Measurements from ENCODE around the gene CYGB.

The CYGB gene

GRCh38 chr17:76548378-76549214 is 11.1 kb upstream of the CYGB start:
- Mint-ChIP-seq H3K4me1 (ENCODE audit: low read depth) (peaks cover 7% of the 10 kb centered on the region), H3K9me3 (no peaks in the 10 kb centered on the region), H3K4me3 (no peak overlapping the region), H3K27ac (no peak overlapping the region), H3K36me3 (ENCODE audit: low read depth) (no peaks in the 10 kb centered on the region), H3K27me3 (peaks cover 6% of the 10 kb centered on the region)

GRCh38 chr17:76547642-76548202 is 10.2 kb upstream of the CYGB start:
- H3K27me3 Mint-ChIP-seq, result peaks cover 7% of the 10 kb centered on the region
- no peaks in the 10 kb centered on the region for H3K36me3 Mint-ChIP-seq (ENCODE audit: low read depth)
- peaks cover 7% of the 10 kb centered on the region for H3K4me1 Mint-ChIP-seq (ENCODE audit: low read depth)
- no peak overlapping the region for H3K4me3 Mint-ChIP-seq
- H3K9me3 Mint-ChIP-seq, result no peaks in the 10 kb centered on the region
- H3K27ac Mint-ChIP-seq, result no peak overlapping the region

- Mint-ChIP-seq H3K9me3 (no peaks in the 10 kb centered on the region), H3K36me3 (ENCODE audit: low read depth) (no peaks in the 10 kb centered on the region), H3K27me3 (peaks cover 10% of the 10 kb centered on the region), H3K4me3 (no peak overlapping the region), H3K4me1 (ENCODE audit: low read depth) (peaks cover 7% of the 10 kb centered on the region), H3K27ac (no peak overlapping the region)
These were observed 9.7 kb upstream of the CYGB start for GRCh38 chr17:76547183-76547641.

- Mint-ChIP-seq H3K27ac (no peak overlapping the region), H3K27me3 (peaks cover 15% of the 10 kb centered on the region), H3K36me3 (ENCODE audit: low read depth) (no peaks in the 10 kb centered on the region), H3K4me3 (no peak overlapping the region), H3K4me1 (ENCODE audit: low read depth) (peaks cover 7% of the 10 kb centered on the region), H3K9me3 (no peaks in the 10 kb centered on the region)
These were observed 9.2 kb upstream of the CYGB start for GRCh38 chr17:76546556-76547182.

GRCh38 chr17:76545918-76546555 is 8.5 kb upstream of the CYGB start:
- Mint-ChIP-seq H3K4me1 (ENCODE audit: low read depth) (peaks cover 6% of the 10 kb centered on the region), H3K36me3 (ENCODE audit: low read depth) (no peaks in the 10 kb centered on the region), H3K9me3 (no peaks in the 10 kb centered on the region), H3K27ac (no peak overlapping the region), H3K27me3 (peaks cover 15% of the 10 kb centered on the region), H3K4me3 (no peak overlapping the region)

- Mint-ChIP-seq H3K27ac (no peak overlapping the region), H3K27me3 (peaks cover 20% of the 10 kb centered on the region), H3K9me3 (no peaks in the 10 kb centered on the region), H3K4me3 (no peak overlapping the region), H3K36me3 (ENCODE audit: low read depth) (no peaks in the 10 kb centered on the region), H3K4me1 (ENCODE audit: low read depth) (no peaks in the 10 kb centered on the region)
These were observed 7.2 kb upstream of the CYGB start for GRCh38 chr17:76544546-76545365.

GRCh38 chr17:76543826-76544545 is 6.5 kb upstream of the CYGB start:
- Mint-ChIP-seq H3K9me3 (no peaks in the 10 kb centered on the region), H3K27ac (no peak overlapping the region), H3K4me1 (ENCODE audit: low read depth) (no peaks in the 10 kb centered on the region), H3K36me3 (ENCODE audit: low read depth) (no peaks in the 10 kb centered on the region), H3K27me3 (peaks cover 28% of the 10 kb centered on the region), H3K4me3 (no peak overlapping the region)

GRCh38 chr17:76543482-76543825 is 5.9 kb upstream of the CYGB start:
- H3K4me3 Mint-ChIP-seq, result no peak overlapping the region
- no peak overlapping the region for H3K27ac Mint-ChIP-seq
- H3K27me3 Mint-ChIP-seq, result peaks cover 33% of the 10 kb centered on the region
- H3K36me3 Mint-ChIP-seq (ENCODE audit: low read depth), result no peaks in the 10 kb centered on the region
- H3K9me3 Mint-ChIP-seq, result no peaks in the 10 kb centered on the region
- H3K4me1 Mint-ChIP-seq (ENCODE audit: low read depth), result no peaks in the 10 kb centered on the region

- Mint-ChIP-seq H3K27me3 (peaks cover 35% of the 10 kb centered on the region), H3K4me1 (ENCODE audit: low read depth) (no peaks in the 10 kb centered on the region), H3K9me3 (no peaks in the 10 kb centered on the region), H3K36me3 (ENCODE audit: low read depth) (no peaks in the 10 kb centered on the region), H3K27ac (no peak overlapping the region), H3K4me3 (no peak overlapping the region)
These were observed 5.5 kb upstream of the CYGB start for GRCh38 chr17:76542984-76543383.

- no peaks in the 10 kb centered on the region for H3K4me1 Mint-ChIP-seq (ENCODE audit: low read depth)
- H3K27me3 Mint-ChIP-seq, result peaks cover 35% of the 10 kb centered on the region
- no peak overlapping the region for H3K27ac Mint-ChIP-seq
- no peaks in the 10 kb centered on the region for H3K9me3 Mint-ChIP-seq
- no peaks in the 10 kb centered on the region for H3K36me3 Mint-ChIP-seq (ENCODE audit: low read depth)
- no peak overlapping the region for H3K4me3 Mint-ChIP-seq
These were observed 5.1 kb upstream of the CYGB start for GRCh38 chr17:76542566-76542971.

- Mint-ChIP-seq H3K9me3 (no peaks in the 10 kb centered on the region), H3K36me3 (ENCODE audit: low read depth) (no peaks in the 10 kb centered on the region), H3K4me1 (ENCODE audit: low read depth) (no peaks in the 10 kb centered on the region), H3K27me3 (peaks cover 36% of the 10 kb centered on the region), H3K4me3 (no peak overlapping the region), H3K27ac (no peak overlapping the region)
These were observed 4.4 kb upstream of the CYGB start for GRCh38 chr17:76541739-76542454.

GRCh38 chr17:76540381-76541300 is 3.1 kb upstream of the CYGB start:
- H3K27me3 Mint-ChIP-seq, result peaks cover 43% of the 10 kb centered on the region
- H3K4me1 Mint-ChIP-seq (ENCODE audit: low read depth), result no peaks in the 10 kb centered on the region
- no peaks in the 10 kb centered on the region for H3K36me3 Mint-ChIP-seq (ENCODE audit: low read depth)
- no peak overlapping the region for H3K27ac Mint-ChIP-seq
- no peaks in the 10 kb centered on the region for H3K9me3 Mint-ChIP-seq
- no peak overlapping the region for H3K4me3 Mint-ChIP-seq
